Ovary (tissue), 3 donors: ENCODE data around the gene PLCB4.

ENCODE experiments used
- EP300 ChIP-seq: sonication (generic); formaldehyde crosslinking; IDR thresholded peaks from one replicate; pipeline ENCODE4 v1.6.1; 2017; ENCODE audit warnings: antibody characterized with exemption
- POLR2A ChIP-seq: fragments of 450-650 bp; IDR thresholded peaks from one replicate; pipeline ENCODE4 v1.6.1; 2017; ENCODE audit warnings: antibody characterized with exemption, mild to moderate bottlenecking, moderate library complexity
- TF ChIP-seq, protein P1 (sequence below), 3 donors: fragments of 450-650 bp in 2 of 3; fragments of 200-600 bp in 1 of 3; IDR thresholded peaks; one replicate each; pipeline versions ENCODE4 v1.5.1 to v1.8.0; 2016 to 2022; ENCODE audit warnings: antibody characterized with exemption in 3 of 3, mild to moderate bottlenecking in 1 of 3
- donor health status: DM: no; HTN: no; CAD: no.

DNA sequence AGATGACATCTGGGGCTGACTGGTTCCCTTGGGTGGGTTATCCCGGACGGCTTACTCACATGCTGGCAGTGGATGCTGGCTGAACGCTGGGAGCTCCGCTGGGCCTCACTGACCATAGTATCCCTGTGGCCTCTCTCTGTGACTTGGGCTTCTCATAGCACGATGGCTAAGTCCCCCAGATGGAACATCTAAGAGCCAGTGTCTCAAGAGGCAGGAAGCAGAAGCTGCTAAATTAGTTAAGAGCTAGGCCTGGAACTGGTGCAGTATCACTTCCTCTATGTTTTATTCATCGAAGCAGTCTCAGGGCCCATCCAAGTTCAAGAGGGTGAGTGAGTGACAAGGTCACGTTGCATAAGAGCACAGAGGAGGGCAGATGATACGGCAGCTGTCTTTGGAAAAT lies 329.0 kb downstream of the PLCB4 start:
- TF ChIP-seq, protein P1, sequence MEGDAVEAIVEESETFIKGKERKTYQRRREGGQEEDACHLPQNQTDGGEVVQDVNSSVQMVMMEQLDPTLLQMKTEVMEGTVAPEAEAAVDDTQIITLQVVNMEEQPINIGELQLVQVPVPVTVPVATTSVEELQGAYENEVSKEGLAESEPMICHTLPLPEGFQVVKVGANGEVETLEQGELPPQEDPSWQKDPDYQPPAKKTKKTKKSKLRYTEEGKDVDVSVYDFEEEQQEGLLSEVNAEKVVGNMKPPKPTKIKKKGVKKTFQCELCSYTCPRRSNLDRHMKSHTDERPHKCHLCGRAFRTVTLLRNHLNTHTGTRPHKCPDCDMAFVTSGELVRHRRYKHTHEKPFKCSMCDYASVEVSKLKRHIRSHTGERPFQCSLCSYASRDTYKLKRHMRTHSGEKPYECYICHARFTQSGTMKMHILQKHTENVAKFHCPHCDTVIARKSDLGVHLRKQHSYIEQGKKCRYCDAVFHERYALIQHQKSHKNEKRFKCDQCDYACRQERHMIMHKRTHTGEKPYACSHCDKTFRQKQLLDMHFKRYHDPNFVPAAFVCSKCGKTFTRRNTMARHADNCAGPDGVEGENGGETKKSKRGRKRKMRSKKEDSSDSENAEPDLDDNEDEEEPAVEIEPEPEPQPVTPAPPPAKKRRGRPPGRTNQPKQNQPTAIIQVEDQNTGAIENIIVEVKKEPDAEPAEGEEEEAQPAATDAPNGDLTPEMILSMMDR (IDR thresholded peaks at IDR 0.05) = no peak
- TF ChIP-seq POLR2A (no peak), EP300 (no peak)
